HL-60 (cell line): ENCODE results near the gene STARD3.

Source experiments
- DNase-seq, 2 experiments: peaks; one replicate each; pipeline ENCODE4 v3.0.0-alpha.2; 2010 to 2020; ENCODE audit warnings: low read depth in 1 of 2, low spot score in 1 of 2
- H3K27ac ChIP-seq: fragments of 250-450 bp; sonication (Bioruptor Pico); replicated peaks from 2 replicates; pipeline ENCODE4 v1.5.1; 2020; ENCODE audit warnings: mild to moderate bottlenecking, moderate library complexity
- H3K27me3 ChIP-seq: fragments of 250-450 bp; sonication (Bioruptor Pico); 2 replicates; pipeline ENCODE4 v1.5.1; 2021; ENCODE audit warnings: mild to moderate bottlenecking, moderate library complexity; ENCODE audit not compliant: insufficient read depth, poor library complexity, severe bottlenecking
- H3K4me3 ChIP-seq: replicated peaks from 2 replicates; pipeline ENCODE4 v1.5.1; 2011; ENCODE audit warnings: mild to moderate bottlenecking, control low read depth, low read length; ENCODE audit not compliant: insufficient read depth
- GABPA ChIP-seq: IDR thresholded peaks from 2 replicates; pipeline ENCODE4 v1.6.1; 2012; ENCODE audit warnings: low read depth
- POLR2AphosphoS5 ChIP-seq: IDR thresholded peaks from 2 replicates; pipeline ENCODE4 v1.6.1; 2012; ENCODE audit warnings: low read depth
- REST ChIP-seq: IDR thresholded peaks from 2 replicates; pipeline ENCODE4 v1.6.1; 2012; ENCODE audit warnings: low read depth; ENCODE audit not compliant: insufficient replicate concordance
- SPI1 ChIP-seq: IDR thresholded peaks from 2 replicates; pipeline ENCODE4 v1.6.1; 2012; ENCODE audit warnings: low read depth, mild to moderate bottlenecking, borderline replicate concordance
- TF ChIP-seq, protein P1 (sequence below): IDR thresholded peaks from one replicate; pipeline ENCODE4 v1.5.1; 2011; ENCODE audit warnings: low read length, control low read depth, inconsistent platforms; ENCODE audit not compliant: insufficient read depth

Gene STARD3

GRCh38 chr17:39598047-39598481, 38.9 kb upstream of the STARD3 start:
- no peak for DNase-seq
- H3K4me3 ChIP-seq, result no peak overlapping the region
- no peak for TF ChIP-seq POLR2AphosphoS5
- TF ChIP-seq GABPA, result no peak
- TF ChIP-seq REST, result no peak
- TF ChIP-seq, protein P1, sequence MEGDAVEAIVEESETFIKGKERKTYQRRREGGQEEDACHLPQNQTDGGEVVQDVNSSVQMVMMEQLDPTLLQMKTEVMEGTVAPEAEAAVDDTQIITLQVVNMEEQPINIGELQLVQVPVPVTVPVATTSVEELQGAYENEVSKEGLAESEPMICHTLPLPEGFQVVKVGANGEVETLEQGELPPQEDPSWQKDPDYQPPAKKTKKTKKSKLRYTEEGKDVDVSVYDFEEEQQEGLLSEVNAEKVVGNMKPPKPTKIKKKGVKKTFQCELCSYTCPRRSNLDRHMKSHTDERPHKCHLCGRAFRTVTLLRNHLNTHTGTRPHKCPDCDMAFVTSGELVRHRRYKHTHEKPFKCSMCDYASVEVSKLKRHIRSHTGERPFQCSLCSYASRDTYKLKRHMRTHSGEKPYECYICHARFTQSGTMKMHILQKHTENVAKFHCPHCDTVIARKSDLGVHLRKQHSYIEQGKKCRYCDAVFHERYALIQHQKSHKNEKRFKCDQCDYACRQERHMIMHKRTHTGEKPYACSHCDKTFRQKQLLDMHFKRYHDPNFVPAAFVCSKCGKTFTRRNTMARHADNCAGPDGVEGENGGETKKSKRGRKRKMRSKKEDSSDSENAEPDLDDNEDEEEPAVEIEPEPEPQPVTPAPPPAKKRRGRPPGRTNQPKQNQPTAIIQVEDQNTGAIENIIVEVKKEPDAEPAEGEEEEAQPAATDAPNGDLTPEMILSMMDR, result no peak
- no peak for TF ChIP-seq SPI1
- H3K27me3 ChIP-seq, result peaks cover 81% of the 10 kb centered on the region
- H3K27ac ChIP-seq, result no peak overlapping the region

GRCh38 chr17:39598630-39599003, 38.3 kb upstream of the STARD3 start:
- peaks cover 87% of the 10 kb centered on the region for H3K27me3 ChIP-seq
- DNase-seq, result no peak
- TF ChIP-seq GABPA (no peak), SPI1 (no peak)
- TF ChIP-seq, protein P1, result no peak
- no peak overlapping the region for H3K27ac ChIP-seq
- H3K4me3 ChIP-seq, result no peak overlapping the region

DNA sequence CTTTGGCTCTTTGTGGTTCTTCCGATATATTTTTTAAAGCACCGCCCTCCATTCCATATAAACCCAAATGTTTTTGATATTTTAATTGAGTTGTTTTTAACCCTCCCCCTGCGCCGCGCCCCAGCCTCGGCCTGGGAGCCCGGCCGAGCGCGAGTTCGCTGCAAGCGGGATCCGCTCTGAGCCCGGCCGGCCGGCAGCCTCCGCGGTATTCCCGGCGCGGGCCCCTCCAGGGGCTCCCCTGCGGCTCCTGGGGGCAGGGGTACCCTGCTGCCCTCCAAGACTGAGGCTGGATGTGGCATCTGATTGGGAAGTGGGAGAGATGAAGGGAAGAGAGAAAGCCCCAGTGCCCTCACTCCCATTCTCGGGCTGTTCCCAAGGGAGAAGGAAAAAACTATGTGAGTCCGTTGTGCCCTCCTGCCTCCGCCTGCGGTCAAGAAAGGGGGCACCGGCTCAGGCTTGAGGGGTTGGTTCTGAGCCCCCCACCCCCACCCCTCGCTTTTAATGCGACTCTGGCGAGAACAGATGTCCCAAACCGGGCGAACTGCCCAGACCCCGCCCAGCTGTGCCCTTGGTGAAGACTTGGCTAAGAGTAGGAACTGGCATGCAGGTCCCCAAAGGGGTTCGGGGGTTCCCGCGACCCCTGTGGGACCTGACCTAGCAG, 37.8 kb upstream of the STARD3 start:
- no peak for DNase-seq
- Histone ChIP-seq H3K27ac (no peak overlapping the region), H3K27me3 (peaks cover 92% of the 10 kb centered on the region), H3K4me3 (no peak overlapping the region)
- TF ChIP-seq REST, result no peak
- no peak for TF ChIP-seq GABPA
- TF ChIP-seq SPI1, result no peak
- TF ChIP-seq, protein P1, result no peak
- TF ChIP-seq POLR2AphosphoS5, result no peak

DNA sequence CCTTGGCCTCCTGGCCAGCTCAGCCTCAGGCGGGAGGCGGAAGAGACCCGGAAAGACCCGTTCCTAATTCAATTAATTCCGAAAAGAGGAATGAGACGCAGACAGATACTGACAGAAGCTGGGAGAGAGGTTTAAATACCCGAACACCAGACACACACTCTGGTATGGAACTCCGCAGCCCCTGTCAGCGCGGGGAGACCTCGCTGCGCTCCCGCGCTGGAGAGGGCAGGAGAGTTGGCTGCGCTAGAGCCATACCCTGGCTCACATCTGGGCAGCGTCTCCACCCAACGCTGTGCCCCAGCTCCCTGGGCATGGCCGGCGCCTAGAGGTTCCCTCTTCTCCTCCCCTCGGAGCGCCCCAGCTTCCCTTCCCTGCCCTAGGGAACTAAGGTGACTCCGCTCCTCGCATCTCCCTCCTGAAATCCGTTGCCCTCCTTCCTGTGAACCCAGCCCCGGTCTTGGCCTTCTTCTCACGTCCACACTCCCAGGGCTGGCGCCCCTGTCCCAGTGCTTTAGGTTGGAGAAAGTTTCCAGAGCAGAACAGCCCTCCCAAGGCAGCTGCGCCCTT, 37.2 kb upstream of the STARD3 start:
- no peak overlapping the region for H3K4me3 ChIP-seq
- no peak for DNase-seq
- peaks cover 90% of the 10 kb centered on the region for H3K27me3 ChIP-seq
- H3K27ac ChIP-seq, result no peak overlapping the region
- TF ChIP-seq, protein P1, result no peak
- TF ChIP-seq SPI1 (no peak), REST (no peak), POLR2AphosphoS5 (no peak), GABPA (no peak)
